Chondrocyte (in vitro differentiated cells): ENCODE measurements around the gene TCP1. TPM values are rescaled to one million over a fixed set of nuclear protein-coding genes. Genes with fewer than 3 reads are reported as not detected.
"Not testable (repeated sequence)": the region's sequence is repeated elsewhere in the genome, so short reads cannot be mapped to it uniquely, and the experiment has no call there.

Source experiments
- DNase-seq: peaks from one replicate; pipeline ENCODE4 v3.0.0; 2021; ENCODE audit warnings: mixed read lengths, low spot score
- H3K27ac Mint-ChIP-seq: one replicate; pipeline ENCODE4 v1.8.0; 2021; ENCODE audit warnings: mild to moderate bottlenecking, moderate library complexity, mixed read lengths; ENCODE audit not compliant: unreplicated experiment
- H3K27me3 Mint-ChIP-seq: 2 replicates; pipeline ENCODE4 v1.8.0; 2021; ENCODE audit warnings: low read depth, mixed read lengths
- H3K36me3 Mint-ChIP-seq: 2 replicates; pipeline ENCODE4 v1.8.0; 2021; ENCODE audit warnings: low read depth, mixed read lengths
- H3K4me1 Mint-ChIP-seq: 2 replicates; pipeline ENCODE4 v1.8.0; 2021; ENCODE audit warnings: low read depth, mild to moderate bottlenecking, mixed read lengths
- H3K4me3 Mint-ChIP-seq: one replicate; pipeline ENCODE4 v1.8.0; 2021; ENCODE audit warnings: mild to moderate bottlenecking, moderate library complexity, mixed read lengths; ENCODE audit not compliant: unreplicated experiment
- H3K9me3 Mint-ChIP-seq: 2 replicates; pipeline ENCODE4 v1.8.0; 2021; ENCODE audit warnings: low read depth, mixed read lengths
- CTCF ChIP-seq: fragments of 200-600 bp; sonication (generic); IDR thresholded peaks from 2 replicates; pipeline ENCODE4 v1.5.0; 2021; ENCODE audit warnings: antibody characterized with exemption, mild to moderate bottlenecking, moderate library complexity
- total RNA-seq: library from RNA; stranded (reverse); gene quantifications from 3 replicates; pipeline ENCODE4 v1.2.1, GENCODE V29; 2021

TCP1 gene
- total RNA-seq, 1 donor from 2014 or later = 175 TPM

GRCh38 chr6:159754401-159754800, 35.0 kb downstream of the TCP1 start:
- Mint-ChIP-seq H3K4me1 (peaks cover 11% of the 10 kb centered on the region), H3K4me3 (no peak overlapping the region), H3K27me3 (no peaks in the 10 kb centered on the region), H3K27ac (no peak overlapping the region), H3K36me3 (peaks cover 35% of the 10 kb centered on the region), H3K9me3 (no peaks in the 10 kb centered on the region)
- DNase-seq = no peak
- no peak for TF ChIP-seq CTCF

DNA sequence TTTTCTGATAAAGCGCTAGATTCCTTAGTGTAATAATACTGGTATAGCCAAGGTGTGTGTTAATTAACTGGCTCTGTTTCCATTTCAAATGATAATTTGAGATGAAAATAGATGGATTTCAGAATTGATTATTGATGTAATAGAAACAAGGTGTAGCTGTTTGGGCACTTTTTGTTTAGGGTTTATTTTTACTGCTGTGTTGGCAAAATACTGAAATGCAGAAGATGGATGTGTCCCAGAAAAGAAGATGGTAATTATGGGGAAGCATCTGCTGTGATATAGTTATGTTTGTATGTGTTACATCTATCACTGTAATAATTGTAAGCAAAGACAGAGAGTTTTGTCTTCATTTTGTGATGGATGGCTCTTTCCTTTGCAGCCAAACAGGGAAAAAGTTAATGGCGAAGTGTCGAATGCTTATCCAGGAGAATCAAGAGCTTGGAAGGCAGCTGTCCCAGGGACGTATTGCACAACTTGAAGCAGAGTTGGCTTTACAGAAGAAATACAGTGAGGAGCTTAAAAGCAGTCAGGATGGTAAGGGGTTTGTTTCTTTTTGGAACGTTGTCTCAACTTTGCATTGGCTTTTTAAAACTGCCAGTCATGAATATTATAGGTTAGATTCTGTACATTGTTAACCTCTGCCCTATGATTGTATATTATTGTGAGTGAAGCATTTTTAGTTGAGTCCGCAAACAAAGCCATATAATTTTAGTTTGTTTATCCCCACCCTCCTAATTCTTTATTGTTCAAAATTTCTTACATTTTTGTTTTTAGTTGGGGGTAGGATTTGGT, 36.1 kb downstream of the TCP1 start:
- Mint-ChIP-seq H3K27me3 (no peaks in the 10 kb centered on the region), H3K9me3 (no peaks in the 10 kb centered on the region), H3K36me3 (peaks cover 39% of the 10 kb centered on the region), H3K27ac (peak overlapping the region; percentile 61), H3K4me1 (peaks cover 6% of the 10 kb centered on the region), H3K4me3 (no peak overlapping the region)
- TF ChIP-seq CTCF = no peak
- DNase-seq = no peak

- Mint-ChIP-seq H3K4me3 (no peak overlapping the region), H3K36me3 (peaks cover 39% of the 10 kb centered on the region), H3K27ac (no peak overlapping the region), H3K27me3 (no peaks in the 10 kb centered on the region), H3K9me3 (no peaks in the 10 kb centered on the region), H3K4me1 (no peaks in the 10 kb centered on the region)
- DNase-seq = no peak
- TF ChIP-seq CTCF = no peak
These were observed 38.0 kb downstream of the TCP1 start for GRCh38 chr6:159751448-159751847.

- H3K36me3 Mint-ChIP-seq = peaks cover 33% of the 10 kb centered on the region
- not testable (repeated sequence) for H3K4me3 Mint-ChIP-seq, H3K27ac Mint-ChIP-seq
These were observed 41.3 kb downstream of the TCP1 start for GRCh38 chr6:159748127-159748526.

GRCh38 chr6:159746759-159747158, 42.6 kb downstream of the TCP1 start:
- peaks cover 37% of the 10 kb centered on the region for H3K36me3 Mint-ChIP-seq

More at GRCh38 chr6:159748127-159748526, 41.3 kb downstream of the TCP1 start:
- not testable (repeated sequence) for H3K9me3 Mint-ChIP-seq, H3K4me1 Mint-ChIP-seq, H3K27me3 Mint-ChIP-seq, DNase-seq

More at GRCh38 chr6:159746759-159747158, 42.6 kb downstream of the TCP1 start:
- Mint-ChIP-seq H3K27me3 (no peaks in the 10 kb centered on the region), H3K4me1 (peaks cover 3% of the 10 kb centered on the region), H3K9me3 (no peaks in the 10 kb centered on the region), H3K27ac (no peak overlapping the region), H3K4me3 (no peak overlapping the region)
- no peak for DNase-seq
- no peak for TF ChIP-seq CTCF
